NCI-H526 treated with DMSO at 0.1 percent for 48 hours (cell line): Measurements from ENCODE around the gene SLC12A6.
"Not testable (repeated sequence)": the region's sequence is repeated elsewhere in the genome, so short reads cannot be mapped to it uniquely, and the experiment has no call there.

Source experiments
- DNase-seq: peaks from one replicate; lab custom pipeline; 2025; lab: John Stamatoyannopoulos, UW

SLC12A6 gene

GRCh38 chr15:34357653-34358052 is 20.1 kb upstream of the SLC12A6 start:
- DNase-seq: no peak

GRCh38 chr15:34355241-34355640 is 17.7 kb upstream of the SLC12A6 start:
- DNase-seq: no peak

- no peak for DNase-seq
Measured at GRCh38 chr15:34354286-34354685, 16.7 kb upstream of the SLC12A6 start.

GRCh38 chr15:34353627-34354026 is 16.0 kb upstream of the SLC12A6 start:
- DNase-seq: no peak

- DNase-seq: not testable (repeated sequence)
Measured at GRCh38 chr15:34352996-34353395, 15.4 kb upstream of the SLC12A6 start.

- no peak for DNase-seq
Measured at GRCh38 chr15:34349769-34350168, 12.2 kb upstream of the SLC12A6 start.

- DNase-seq: no peak
Measured at GRCh38 chr15:34348735-34349300, 11.2 kb upstream of the SLC12A6 start.

- DNase-seq: no peak
Measured at GRCh38 chr15:34347951-34348638, 10.5 kb upstream of the SLC12A6 start.

- peak; percentile 91 for DNase-seq
Measured at GRCh38 chr15:34342737-34343575, 5.4 kb upstream of the SLC12A6 start, which contains the start of the genes NOP10 and NUTM1. TSS of gene NOP10 (minus strand) at chr15:34343136. CDS start at chr15:34343073, 63 bp downstream. TSS of gene NUTM1 (plus strand) at chr15:34343315. CDS start at chr15:34343697, 382 bp downstream.

- not testable (repeated sequence) for DNase-seq
Measured at GRCh38 chr15:34342213-34342736, 4.7 kb upstream of the SLC12A6 start.

- no peak for DNase-seq
Measured at GRCh38 chr15:34341381-34342212, 4.0 kb upstream of the SLC12A6 start.

- no peak for DNase-seq
Measured at GRCh38 chr15:34339946-34340345, 2.4 kb upstream of the SLC12A6 start.

- DNase-seq: no peak
Measured at GRCh38 chr15:34338347-34338746, 766 bp upstream of the SLC12A6 start.

GRCh38 chr15:34336991-34337556 is 507 bp downstream of the SLC12A6 start:
- peak; percentile 53 for DNase-seq

- DNase-seq: no peak
Measured at GRCh38 chr15:34336231-34336990, 1.2 kb downstream of the SLC12A6 start.

- no peak for DNase-seq
Measured at GRCh38 chr15:34335176-34336032, 2.2 kb downstream of the SLC12A6 start.

GRCh38 chr15:34334672-34335071 is 2.9 kb downstream of the SLC12A6 start:
- DNase-seq: no peak

GRCh38 chr15:34332553-34333120 is 4.9 kb downstream of the SLC12A6 start:
- no peak for DNase-seq

- DNase-seq: no peak
Measured at GRCh38 chr15:34331809-34332208, 5.8 kb downstream of the SLC12A6 start.
